Measurements from ENCODE around the gene CARS2. TPM values are rescaled to one million over a fixed set of nuclear protein-coding genes. Genes with fewer than 3 reads are reported as not detected.

CARS2 gene
- total RNA-seq, 4 donors from 2014 or later = 22.5 to 34.8 (median 28.0) TPM

DNA sequence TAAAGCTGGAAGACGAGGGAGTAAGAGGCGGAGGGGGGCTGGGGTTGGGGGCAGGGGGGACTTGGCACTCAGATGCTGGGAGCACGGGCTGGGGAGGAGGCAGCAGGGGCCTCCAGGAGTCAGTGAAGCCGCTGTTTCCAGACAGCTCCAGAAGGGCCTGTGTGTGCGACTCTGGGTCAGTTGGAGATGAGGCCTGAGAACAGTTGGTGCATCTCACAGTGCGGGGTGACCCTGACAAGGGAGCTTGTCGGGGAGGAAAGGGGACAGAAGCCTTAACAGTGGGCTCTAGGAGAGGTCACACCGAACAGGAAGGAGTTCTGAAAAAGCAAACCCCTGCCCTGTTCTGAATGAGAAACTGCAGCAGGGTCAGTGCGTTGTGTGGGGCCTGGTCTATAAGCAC lies 79.4 kb downstream of the CARS2 start:
- DNase-seq (no peak), ATAC-seq (no peak)
- H3K4me1 ChIP-seq = peaks cover 25 to 29% of the 10 kb centered on the region in 2 donors
- H3K27ac ChIP-seq = no peak overlapping the region
- intact Hi-C loops (cut with DNase I; ENCODE audit: low total_unique reads) (no loop called here), in situ Hi-C loops (cut with MboI; ENCODE audit: low sequenced_read_pairs in 4 of 4) (loop anchor here in 1 of 4 donors (10.0 kb wide), 1 partner anchor 78 kb away; the partner anchor contains the start of gene CARS2)
- TF ChIP-seq POLR2A (IDR thresholded peaks at IDR 0.05) = no peak
- TF ChIP-seq, protein P1, sequence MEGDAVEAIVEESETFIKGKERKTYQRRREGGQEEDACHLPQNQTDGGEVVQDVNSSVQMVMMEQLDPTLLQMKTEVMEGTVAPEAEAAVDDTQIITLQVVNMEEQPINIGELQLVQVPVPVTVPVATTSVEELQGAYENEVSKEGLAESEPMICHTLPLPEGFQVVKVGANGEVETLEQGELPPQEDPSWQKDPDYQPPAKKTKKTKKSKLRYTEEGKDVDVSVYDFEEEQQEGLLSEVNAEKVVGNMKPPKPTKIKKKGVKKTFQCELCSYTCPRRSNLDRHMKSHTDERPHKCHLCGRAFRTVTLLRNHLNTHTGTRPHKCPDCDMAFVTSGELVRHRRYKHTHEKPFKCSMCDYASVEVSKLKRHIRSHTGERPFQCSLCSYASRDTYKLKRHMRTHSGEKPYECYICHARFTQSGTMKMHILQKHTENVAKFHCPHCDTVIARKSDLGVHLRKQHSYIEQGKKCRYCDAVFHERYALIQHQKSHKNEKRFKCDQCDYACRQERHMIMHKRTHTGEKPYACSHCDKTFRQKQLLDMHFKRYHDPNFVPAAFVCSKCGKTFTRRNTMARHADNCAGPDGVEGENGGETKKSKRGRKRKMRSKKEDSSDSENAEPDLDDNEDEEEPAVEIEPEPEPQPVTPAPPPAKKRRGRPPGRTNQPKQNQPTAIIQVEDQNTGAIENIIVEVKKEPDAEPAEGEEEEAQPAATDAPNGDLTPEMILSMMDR (IDR thresholded peaks at IDR 0.05 in 4 of 5, conservative IDR thresholded peaks at IDR 0.05 in 1 of 5) = no peak
- H3K27me3 ChIP-seq = no peaks in the 10 kb centered on the region
- H3K4me3 ChIP-seq = no peak overlapping the region
- peaks cover 0 to 26% of the 10 kb centered on the region in 2 donors for H3K36me3 ChIP-seq
- H3K9me3 ChIP-seq = no peaks in the 10 kb centered on the region

DNA sequence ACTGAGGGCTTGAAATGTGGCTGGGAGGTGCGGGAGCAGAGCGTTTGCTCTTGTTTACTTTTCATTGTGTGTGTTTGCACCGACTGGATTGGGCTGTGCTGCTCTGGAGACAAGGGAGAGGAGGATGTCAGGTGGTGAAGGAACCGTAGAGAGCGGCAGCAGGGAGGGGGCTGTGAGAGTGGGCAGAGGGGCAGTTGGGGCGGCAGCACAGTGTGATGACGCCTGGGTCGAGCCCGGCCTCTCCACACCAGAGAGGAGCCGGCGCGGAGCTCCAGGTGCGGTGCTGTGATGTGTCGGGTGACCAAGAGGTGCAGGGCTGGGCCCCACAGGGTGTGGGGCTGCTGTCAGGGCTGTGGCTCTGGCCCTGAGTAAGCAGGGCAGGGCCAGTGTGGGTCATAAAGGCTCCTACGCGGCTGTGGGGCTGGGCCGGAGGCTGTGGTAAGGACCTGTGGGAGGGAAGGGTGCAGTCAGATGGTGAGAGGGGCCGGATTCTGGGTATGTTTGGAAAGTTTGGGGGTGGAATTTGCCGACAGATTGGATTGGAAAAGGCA lies 80.1 kb downstream of the CARS2 start:
- no peak for DNase-seq
- no peak for ATAC-seq
- intact Hi-C loops (cut with DNase I; ENCODE audit: low total_unique reads) = no loop called here
- H3K36me3 ChIP-seq = peaks cover 0 to 26% of the 10 kb centered on the region in 2 donors
- no peaks in the 10 kb centered on the region for H3K27me3 ChIP-seq
- H3K9me3 ChIP-seq = no peaks in the 10 kb centered on the region
- no peak overlapping the region for H3K4me3 ChIP-seq
- H3K27ac ChIP-seq = no peak overlapping the region
- no peak for TF ChIP-seq POLR2A (IDR thresholded peaks at IDR 0.05)
- TF ChIP-seq, protein P1 (IDR thresholded peaks at IDR 0.05 in 4 of 5, conservative IDR thresholded peaks at IDR 0.05 in 1 of 5) = no peak
- H3K4me1 ChIP-seq = peaks cover 21 to 27% of the 10 kb centered on the region in 2 donors
- in situ Hi-C loops (cut with MboI; ENCODE audit: low sequenced_read_pairs in 4 of 4) = loop anchor here in 1 of 4 donors (10.0 kb wide), 1 partner anchor 79 kb away; the partner anchor contains the start of gene CARS2

DNA sequence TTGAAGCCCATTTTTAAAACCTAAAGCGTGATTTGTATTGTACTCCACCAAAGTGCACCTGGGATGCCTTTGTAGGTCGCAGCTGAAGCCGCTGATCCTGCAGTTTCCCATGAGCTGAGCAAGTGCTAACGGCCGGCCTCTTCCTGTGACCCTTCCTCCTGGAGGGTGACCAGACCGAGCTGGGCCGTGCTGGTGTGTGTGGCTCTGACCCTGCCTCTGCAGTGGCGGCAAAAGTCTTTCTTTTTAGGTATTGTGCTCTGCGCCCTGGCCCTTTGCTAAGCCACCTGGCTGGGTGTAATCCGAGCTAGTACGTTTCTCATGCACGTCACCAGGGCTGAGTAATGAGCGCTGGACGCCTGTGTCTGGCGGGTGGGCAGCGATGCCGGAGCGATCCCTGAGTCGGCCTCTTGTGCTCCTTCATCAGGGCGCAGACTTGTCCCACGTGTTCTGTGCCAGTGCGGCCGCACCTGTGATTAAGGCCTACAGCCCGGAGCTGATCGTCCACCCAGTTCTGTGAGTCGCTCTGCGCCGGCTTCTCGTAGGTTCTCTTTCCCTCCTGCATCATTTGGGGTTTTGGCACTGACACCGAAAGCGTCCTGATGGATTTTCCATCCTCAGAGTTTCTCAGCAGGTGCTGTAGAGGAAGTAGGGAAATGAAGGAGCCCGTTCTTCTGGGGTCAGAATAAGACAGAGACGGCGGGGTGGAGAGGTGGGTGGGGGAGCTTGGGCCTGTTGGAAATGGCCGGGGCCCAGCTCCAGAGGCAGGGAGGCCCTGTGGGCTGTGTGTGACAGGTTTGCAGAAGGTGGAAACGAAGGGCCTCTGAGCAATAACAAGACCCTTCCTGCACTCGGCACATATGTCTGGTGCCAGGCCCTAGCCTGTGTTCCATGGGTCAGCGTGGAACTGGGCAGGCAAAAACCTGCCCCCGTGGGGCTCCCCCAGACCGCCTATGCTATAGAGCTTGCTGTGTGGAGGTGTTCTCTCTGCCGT lies 80.9 kb downstream of the CARS2 start:
- ATAC-seq = no peak
- TF ChIP-seq POLR2A (IDR thresholded peaks at IDR 0.05) = no peak
- TF ChIP-seq, protein P1 (IDR thresholded peaks at IDR 0.05 in 4 of 5, conservative IDR thresholded peaks at IDR 0.05 in 1 of 5) = no peak
- no peaks in the 10 kb centered on the region for H3K27me3 ChIP-seq
- in situ Hi-C loops (cut with MboI; ENCODE audit: low sequenced_read_pairs in 4 of 4) = loop anchor here in 1 of 4 donors (10.0 kb wide), 1 partner anchor 80 kb away; the partner anchor contains the start of gene CARS2
- H3K9me3 ChIP-seq = no peaks in the 10 kb centered on the region
- H3K27ac ChIP-seq = no peak overlapping the region
- H3K36me3 ChIP-seq = peaks cover 0 to 26% of the 10 kb centered on the region in 2 donors
- H3K4me1 ChIP-seq = peaks cover 18 to 27% of the 10 kb centered on the region in 2 donors
- no peak for DNase-seq
- H3K4me3 ChIP-seq = no peak overlapping the region
- intact Hi-C loops (cut with DNase I; ENCODE audit: low total_unique reads) = no loop called here

DNA sequence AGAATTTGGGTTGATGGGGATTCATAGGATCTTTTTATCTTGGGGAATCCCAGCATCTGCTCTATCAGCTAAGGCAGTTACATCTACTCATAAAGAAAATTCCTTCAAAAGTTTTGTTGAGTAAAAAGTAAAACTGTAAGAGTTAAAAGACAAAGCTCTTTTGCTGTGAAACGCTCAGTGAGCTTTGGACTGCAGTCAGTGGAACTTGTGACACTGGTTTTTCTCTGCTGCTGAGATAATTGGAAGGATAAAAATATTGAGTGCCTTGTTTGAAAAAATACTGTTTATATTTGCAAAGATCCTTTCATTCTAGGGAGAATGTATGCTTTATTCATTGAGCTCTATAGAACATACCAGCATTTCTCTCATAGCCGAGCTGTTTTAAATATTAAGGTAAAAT lies 85.3 kb downstream of the CARS2 start:
- in situ Hi-C loops (cut with MboI; ENCODE audit: low sequenced_read_pairs in 4 of 4) = loop anchor here in 1 of 4 donors (10.0 kb wide), 1 partner anchor 84 kb away; the partner anchor contains the start of gene CARS2

More for the DNA sequence above, 85.3 kb downstream of the CARS2 start:
- no peak for DNase-seq
- no peak overlapping the region for H3K4me3 ChIP-seq
- H3K9me3 ChIP-seq = no peaks in the 10 kb centered on the region
- ATAC-seq = no peak
- TF ChIP-seq, protein P1 (IDR thresholded peaks at IDR 0.05 in 4 of 5, conservative IDR thresholded peaks at IDR 0.05 in 1 of 5) = no peak
- TF ChIP-seq POLR2A (IDR thresholded peaks at IDR 0.05) = no peak
- H3K36me3 ChIP-seq = peaks cover 0 to 17% of the 10 kb centered on the region in 2 donors
- H3K4me1 ChIP-seq = peaks cover 22 to 28% of the 10 kb centered on the region in 2 donors
- H3K27ac ChIP-seq = no peak overlapping the region
- no peaks in the 10 kb centered on the region for H3K27me3 ChIP-seq
- intact Hi-C loops (cut with DNase I; ENCODE audit: low total_unique reads) = no loop called here
